ENCODE data around the gene MIOS. TPM values are rescaled to one million over a fixed set of nuclear protein-coding genes. Genes with fewer than 3 reads are reported as not detected.

The MIOS gene
- total and polyA plus RNA-seq, 12 donors: 8.7 to 51.3 (median 24.7) TPM

- TF ChIP-seq POLR2A (IDR thresholded peaks at IDR 0.05): no peak
- no peak for TF ChIP-seq CTCF (IDR thresholded peaks at IDR 0.05)
- peak in 3 of 7 donors; percentile 8 to 25 (median 15) for DNase-seq
- no peaks in the 10 kb centered on the region for H3K36me3 ChIP-seq (replicated peaks in 1 of 2)
- H3K9me3 ChIP-seq (replicated peaks in 1 of 3): no peaks in the 10 kb centered on the region
- H3K4me1 ChIP-seq (replicated peaks in 1 of 2): peaks cover 11 to 20% of the 10 kb centered on the region in 2 donors
- no peaks in the 10 kb centered on the region for H3K27me3 ChIP-seq
- 4 to 11% (median 5%) methylated on average over 22 of the region's 22 CpGs for WGBS, 4 donors
- intact Hi-C loops (cut with DNase I): no loop called here
- peak overlapping the region; percentile 56 to 85 (median 78) for H3K4me3 ChIP-seq
- H3K27ac ChIP-seq: peak overlapping the region; percentile 65 to 97 (median 92)
Measured at GRCh38 chr7:7641129-7641663, 74.5 kb downstream of the MIOS start.

GRCh38 chr7:7642081-7642480 is 75.4 kb downstream of the MIOS start:
- no peak for TF ChIP-seq POLR2A (IDR thresholded peaks at IDR 0.05)
- TF ChIP-seq CTCF (IDR thresholded peaks at IDR 0.05): no peak
- no peak overlapping the region for H3K4me3 ChIP-seq
- H3K4me1 ChIP-seq (replicated peaks in 1 of 2): peaks cover 11 to 20% of the 10 kb centered on the region in 2 donors
- H3K9me3 ChIP-seq (replicated peaks in 1 of 3): no peaks in the 10 kb centered on the region
- intact Hi-C loops (cut with DNase I): no loop called here
- no peaks in the 10 kb centered on the region for H3K36me3 ChIP-seq (replicated peaks in 1 of 2)
- H3K27me3 ChIP-seq: no peaks in the 10 kb centered on the region
- no peak for DNase-seq
- H3K27ac ChIP-seq: no peak overlapping the region
- 90 to 95% (median 93%) methylated on average over 6 of the region's 6 CpGs for WGBS, 4 donors

- H3K36me3 ChIP-seq (replicated peaks in 1 of 2): no peaks in the 10 kb centered on the region
- intact Hi-C loops (cut with DNase I): no loop called here
- no peaks in the 10 kb centered on the region for H3K27me3 ChIP-seq
- 58 to 62% (median 58%) methylated on average over 5 to 6 of the region's 6 CpGs for WGBS, 4 donors
- no peak for TF ChIP-seq POLR2A (IDR thresholded peaks at IDR 0.05)
- TF ChIP-seq CTCF (IDR thresholded peaks at IDR 0.05): no peak
- H3K4me1 ChIP-seq (replicated peaks in 1 of 2): peaks cover 0 to 15% of the 10 kb centered on the region in 2 donors
- peak in 1 of 7 donors; percentile 4 for DNase-seq
- no peak overlapping the region for H3K4me3 ChIP-seq
- no peak overlapping the region for H3K27ac ChIP-seq
- H3K9me3 ChIP-seq (replicated peaks in 1 of 3): no peaks in the 10 kb centered on the region
Measured at GRCh38 chr7:7647495-7648036, 80.9 kb downstream of the MIOS start.

GRCh38 chr7:7650682-7651206 is 84.1 kb downstream of the MIOS start:
- no peak for DNase-seq
- intact Hi-C loops (cut with DNase I): no loop called here
- 72 to 100% (median 96%) methylated on average over 2 of the region's 2 CpGs for WGBS, 4 donors
- Histone ChIP-seq H3K27me3 (no peaks in the 10 kb centered on the region), H3K9me3 (replicated peaks in 1 of 3) (no peaks in the 10 kb centered on the region), H3K36me3 (replicated peaks in 1 of 2) (no peaks in the 10 kb centered on the region), H3K4me3 (no peak overlapping the region), H3K27ac (no peak overlapping the region), H3K4me1 (replicated peaks in 1 of 2) (peaks cover 0 to 11% of the 10 kb centered on the region in 2 donors)
- TF ChIP-seq CTCF (IDR thresholded peaks at IDR 0.05) (no peak), POLR2A (IDR thresholded peaks at IDR 0.05) (no peak)
